GM23338 (cell line): ENCODE data around the gene KSR2. TPM values are rescaled to one million over a fixed set of nuclear protein-coding genes. Genes with fewer than 3 reads are reported as not detected.

Experiments
- ATAC-seq: fragments of 200-7000 bp; cut with Tn5 transposase; 3 replicates; pipeline ENCODE4 v1.9.1; 2020
- DNase-seq: peaks from one replicate; pipeline ENCODE4 v3.0.0-alpha.2; 2015; ENCODE audit warnings: low spot score
- H2AFZ ChIP-seq: fragments of 200-600 bp; sonication (generic); 2 replicates; pipeline ENCODE4 v1.8.0; 2016; ENCODE audit warnings: antibody characterized with exemption, mild to moderate bottlenecking, moderate library complexity
- H3F3A ChIP-seq: fragments of 200-600 bp; sonication (generic); replicated peaks from 2 replicates; pipeline ENCODE4 v1.8.0; 2017; ENCODE audit warnings: antibody characterized with exemption, mixed run types, low read depth
- H3K27ac ChIP-seq: fragments of 200-600 bp; sonication (generic); 2 replicates; pipeline ENCODE4 v1.6.1; 2016; ENCODE audit warnings: low read depth
- H3K27me3 ChIP-seq: fragments of 200-600 bp; sonication (generic); 2 replicates; pipeline ENCODE4 v1.8.0; 2016; ENCODE audit warnings: mild to moderate bottlenecking, mixed run types, moderate library complexity; ENCODE audit not compliant: insufficient read depth
- H3K36me3 ChIP-seq: fragments of 200-600 bp; sonication (generic); 2 replicates; pipeline ENCODE4 v1.8.0; 2016; ENCODE audit warnings: mild to moderate bottlenecking; ENCODE audit not compliant: insufficient read depth
- H3K4me1 ChIP-seq: fragments of 200-600 bp; sonication (generic); 2 replicates; pipeline ENCODE4 v1.8.0; 2016; ENCODE audit warnings: mild to moderate bottlenecking, moderate library complexity; ENCODE audit not compliant: insufficient read depth
- H3K4me2 ChIP-seq: fragments of 200-600 bp; sonication (generic); 2 replicates; pipeline ENCODE4 v1.7.1; 2017; ENCODE audit warnings: mixed run types
- H3K4me3 ChIP-seq: fragments of 200-600 bp; sonication (generic); 2 replicates; pipeline ENCODE4 v1.6.1; 2016; ENCODE audit warnings: mixed run types
- H3K79me2 ChIP-seq: fragments of 200-600 bp; sonication (generic); replicated peaks from 2 replicates; pipeline ENCODE4 v1.8.0; 2017; ENCODE audit warnings: mild to moderate bottlenecking; ENCODE audit not compliant: insufficient read depth
- H3K9me2 ChIP-seq: fragments of 200-600 bp; sonication (generic); 2 replicates; pipeline ENCODE4 v1.8.0; 2017; ENCODE audit not compliant: insufficient read depth
- H4K20me1 ChIP-seq: fragments of 200-600 bp; sonication (generic); replicated peaks from 2 replicates; pipeline ENCODE4 v1.8.0; 2017; ENCODE audit warnings: mild to moderate bottlenecking; ENCODE audit not compliant: insufficient read depth
- H3K27ac Mint-ChIP-seq: 2 replicates; pipeline ENCODE4 v1.8.0; 2020; ENCODE audit warnings: inconsistent platforms, mild to moderate bottlenecking, moderate library complexity, mixed read lengths
- H3K27me3 Mint-ChIP-seq: 3 replicates; pipeline ENCODE4 v1.8.0; 2022; ENCODE audit warnings: low read depth, mild to moderate bottlenecking, moderate library complexity, mixed read lengths, inconsistent platforms; ENCODE audit not compliant: insufficient read depth, poor library complexity
- H3K36me3 Mint-ChIP-seq: 3 replicates; pipeline ENCODE4 v1.8.0; 2021; ENCODE audit warnings: low read depth, mild to moderate bottlenecking, inconsistent platforms, moderate library complexity, mixed read lengths
- H3K4me1 Mint-ChIP-seq: 3 replicates; pipeline ENCODE4 v1.8.0; 2020; ENCODE audit warnings: mild to moderate bottlenecking, inconsistent platforms, mixed read lengths
- H3K4me3 Mint-ChIP-seq: 3 replicates; pipeline ENCODE4 v1.8.0; 2021; ENCODE audit warnings: moderate library complexity, mild to moderate bottlenecking, inconsistent platforms, mixed read lengths
- H3K9me3 Mint-ChIP-seq: 3 replicates; pipeline ENCODE4 v1.8.0; 2020; ENCODE audit warnings: moderate library complexity, mild to moderate bottlenecking, inconsistent platforms, mixed read lengths
- CREB1 ChIP-seq: fragments of 250-450 bp; sonication (Bioruptor Pico); IDR thresholded peaks from 2 replicates; pipeline ENCODE4 v1.5.0; 2020; ENCODE audit warnings: low read depth, mild to moderate bottlenecking, moderate library complexity
- EZH2 ChIP-seq: fragments of 200-600 bp; sonication (generic); IDR thresholded peaks from one replicate; pipeline ENCODE4 v1.8.0; 2017; ENCODE audit warnings: antibody characterized with exemption, mild to moderate bottlenecking, low read depth; ENCODE audit not compliant: unreplicated experiment
- EZH2phosphoT487 ChIP-seq: fragments of 200-600 bp; sonication (generic); IDR thresholded peaks from one replicate; pipeline ENCODE4 v1.8.1; 2018; ENCODE audit warnings: antibody characterized with exemption; ENCODE audit not compliant: unreplicated experiment
- JUNB ChIP-seq: IDR thresholded peaks from one replicate; pipeline ENCODE4 v1.6.1; 2016; ENCODE audit warnings: antibody characterized with exemption; ENCODE audit not compliant: unreplicated experiment
- NANOG ChIP-seq: IDR thresholded peaks from 2 replicates; pipeline ENCODE4 v1.6.1; 2016; ENCODE audit warnings: antibody characterized with exemption, borderline replicate concordance
- POLR2AphosphoS5 ChIP-seq: IDR thresholded peaks from 2 replicates; pipeline ENCODE4 v1.6.1; 2016; ENCODE audit warnings: antibody characterized with exemption, low read depth
- REST ChIP-seq: IDR thresholded peaks from one replicate; pipeline ENCODE4 v1.6.1; 2018; ENCODE audit warnings: antibody characterized with exemption; ENCODE audit not compliant: unreplicated experiment
- STAT1 ChIP-seq: IDR thresholded peaks from one replicate; pipeline ENCODE4 v1.6.1; 2016; ENCODE audit warnings: antibody characterized with exemption; ENCODE audit not compliant: unreplicated experiment
- ZNF114 ChIP-seq: fragments of 250-450 bp; sonication (Bioruptor Pico); IDR thresholded peaks from 2 replicates; pipeline ENCODE4 v1.5.0; 2020; ENCODE audit warnings: mild to moderate bottlenecking, moderate library complexity
- ZNF331 ChIP-seq: fragments of 250-450 bp; sonication (Bioruptor Pico); IDR thresholded peaks from 2 replicates; pipeline ENCODE4 v1.5.0; 2020; ENCODE audit warnings: low read depth, mild to moderate bottlenecking, moderate library complexity
- polyA plus RNA-seq: library from polyadenylated mRNA; unstranded; fragments of >200 nt; fragmentation: Nextera tagmentation; extraction: Ambion mirVana; gene quantifications from 2 replicates; pipeline ENCODE4 v1.2.1, GENCODE V29; 2016
- total RNA-seq: library from RNA; depleted of rRNA; stranded (reverse); fragments of >200 nt; shearing (Covaris generic); gene quantifications from 2 replicates; pipeline ENCODE4 v1.2.3, GENCODE V29; 2014
- TF ChIP-seq, protein P1 (sequence below): fragments of 250-450 bp; sonication (Bioruptor Pico); IDR thresholded peaks from 2 replicates; pipeline ENCODE4 v1.5.0; 2020; ENCODE audit warnings: mild to moderate bottlenecking, moderate library complexity

Gene KSR2
- total and polyA plus RNA-seq, 2 experiments from 2014 or later, result 1.1 to 2.7 TPM

DNA sequence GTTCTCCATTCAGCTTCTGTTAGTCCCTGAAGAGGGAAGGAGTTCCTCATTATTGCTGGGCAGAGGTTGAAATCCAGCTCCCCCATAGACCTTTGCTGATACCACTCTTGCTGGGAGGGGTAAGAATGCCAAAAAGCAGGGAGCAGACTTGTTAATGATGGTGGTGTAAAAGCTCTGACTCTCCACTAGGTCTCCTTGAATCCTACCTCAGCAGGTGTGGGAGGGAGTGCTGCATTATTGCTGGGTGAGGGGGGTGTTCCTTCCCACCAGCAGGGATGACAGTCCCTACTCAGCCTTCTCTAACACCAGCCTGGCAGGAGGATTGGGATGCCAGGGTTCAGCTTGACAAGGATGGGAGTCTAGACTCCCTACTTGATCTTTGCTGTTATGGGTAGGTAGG is 421.6 kb downstream of the KSR2 start (continued):
- TF ChIP-seq REST, result no peak

DNA sequence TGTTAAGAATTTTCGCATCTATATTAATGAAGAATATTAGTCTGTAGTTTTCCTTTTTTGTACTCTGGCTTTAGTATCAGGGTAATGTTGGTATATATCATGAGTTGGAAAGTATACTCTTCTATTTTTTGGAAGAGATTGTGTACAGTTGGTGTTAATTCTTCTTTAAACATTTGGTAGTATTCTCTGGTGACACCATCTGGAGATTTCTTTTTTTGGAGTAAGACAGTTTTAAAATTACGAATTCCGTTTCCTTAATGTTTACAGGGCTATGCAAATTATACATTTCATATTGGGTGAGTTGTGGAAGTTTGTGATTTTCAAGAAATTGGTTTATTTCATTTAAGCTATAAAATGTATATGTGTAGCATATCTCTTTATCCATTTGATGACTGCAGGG is 423.6 kb downstream of the KSR2 start:
- Histone ChIP-seq H3K9me2 (no peaks in the 10 kb centered on the region), H3K79me2 (no peaks in the 10 kb centered on the region), H3K36me3 (no peaks in the 10 kb centered on the region), H3K4me1 (no peaks in the 10 kb centered on the region), H3K27ac (no peak overlapping the region), H4K20me1 (no peaks in the 10 kb centered on the region), H3K4me2 (no peak overlapping the region), H3K4me3 (no peak overlapping the region), H3K27me3 (no peaks in the 10 kb centered on the region), H2AFZ (no peak overlapping the region), H3F3A (no peaks in the 10 kb centered on the region)
- H3K36me3 Mint-ChIP-seq, result no peaks in the 10 kb centered on the region
- no peak for DNase-seq
- H3K4me1 Mint-ChIP-seq, result no peaks in the 10 kb centered on the region
- no peak for ATAC-seq
- no peaks in the 10 kb centered on the region for H3K27me3 Mint-ChIP-seq
- no peak overlapping the region for H3K4me3 Mint-ChIP-seq
- no peak overlapping the region for H3K27ac Mint-ChIP-seq
- H3K9me3 Mint-ChIP-seq, result peaks cover 5% of the 10 kb centered on the region; the same call in 1 of the 3 replicates
- no peak for TF ChIP-seq EZH2
- TF ChIP-seq STAT1, result no peak
- no peak for TF ChIP-seq CREB1 (CRISPR knock-in tag)
- TF ChIP-seq JUNB, result no peak
- no peak for TF ChIP-seq EZH2phosphoT487
- TF ChIP-seq POLR2AphosphoS5, result no peak
- no peak for TF ChIP-seq ZNF114
- TF ChIP-seq ZNF331 (CRISPR knock-in tag), result no peak
- TF ChIP-seq REST, result no peak
- TF ChIP-seq NANOG, result no peak
- TF ChIP-seq, protein P1, sequence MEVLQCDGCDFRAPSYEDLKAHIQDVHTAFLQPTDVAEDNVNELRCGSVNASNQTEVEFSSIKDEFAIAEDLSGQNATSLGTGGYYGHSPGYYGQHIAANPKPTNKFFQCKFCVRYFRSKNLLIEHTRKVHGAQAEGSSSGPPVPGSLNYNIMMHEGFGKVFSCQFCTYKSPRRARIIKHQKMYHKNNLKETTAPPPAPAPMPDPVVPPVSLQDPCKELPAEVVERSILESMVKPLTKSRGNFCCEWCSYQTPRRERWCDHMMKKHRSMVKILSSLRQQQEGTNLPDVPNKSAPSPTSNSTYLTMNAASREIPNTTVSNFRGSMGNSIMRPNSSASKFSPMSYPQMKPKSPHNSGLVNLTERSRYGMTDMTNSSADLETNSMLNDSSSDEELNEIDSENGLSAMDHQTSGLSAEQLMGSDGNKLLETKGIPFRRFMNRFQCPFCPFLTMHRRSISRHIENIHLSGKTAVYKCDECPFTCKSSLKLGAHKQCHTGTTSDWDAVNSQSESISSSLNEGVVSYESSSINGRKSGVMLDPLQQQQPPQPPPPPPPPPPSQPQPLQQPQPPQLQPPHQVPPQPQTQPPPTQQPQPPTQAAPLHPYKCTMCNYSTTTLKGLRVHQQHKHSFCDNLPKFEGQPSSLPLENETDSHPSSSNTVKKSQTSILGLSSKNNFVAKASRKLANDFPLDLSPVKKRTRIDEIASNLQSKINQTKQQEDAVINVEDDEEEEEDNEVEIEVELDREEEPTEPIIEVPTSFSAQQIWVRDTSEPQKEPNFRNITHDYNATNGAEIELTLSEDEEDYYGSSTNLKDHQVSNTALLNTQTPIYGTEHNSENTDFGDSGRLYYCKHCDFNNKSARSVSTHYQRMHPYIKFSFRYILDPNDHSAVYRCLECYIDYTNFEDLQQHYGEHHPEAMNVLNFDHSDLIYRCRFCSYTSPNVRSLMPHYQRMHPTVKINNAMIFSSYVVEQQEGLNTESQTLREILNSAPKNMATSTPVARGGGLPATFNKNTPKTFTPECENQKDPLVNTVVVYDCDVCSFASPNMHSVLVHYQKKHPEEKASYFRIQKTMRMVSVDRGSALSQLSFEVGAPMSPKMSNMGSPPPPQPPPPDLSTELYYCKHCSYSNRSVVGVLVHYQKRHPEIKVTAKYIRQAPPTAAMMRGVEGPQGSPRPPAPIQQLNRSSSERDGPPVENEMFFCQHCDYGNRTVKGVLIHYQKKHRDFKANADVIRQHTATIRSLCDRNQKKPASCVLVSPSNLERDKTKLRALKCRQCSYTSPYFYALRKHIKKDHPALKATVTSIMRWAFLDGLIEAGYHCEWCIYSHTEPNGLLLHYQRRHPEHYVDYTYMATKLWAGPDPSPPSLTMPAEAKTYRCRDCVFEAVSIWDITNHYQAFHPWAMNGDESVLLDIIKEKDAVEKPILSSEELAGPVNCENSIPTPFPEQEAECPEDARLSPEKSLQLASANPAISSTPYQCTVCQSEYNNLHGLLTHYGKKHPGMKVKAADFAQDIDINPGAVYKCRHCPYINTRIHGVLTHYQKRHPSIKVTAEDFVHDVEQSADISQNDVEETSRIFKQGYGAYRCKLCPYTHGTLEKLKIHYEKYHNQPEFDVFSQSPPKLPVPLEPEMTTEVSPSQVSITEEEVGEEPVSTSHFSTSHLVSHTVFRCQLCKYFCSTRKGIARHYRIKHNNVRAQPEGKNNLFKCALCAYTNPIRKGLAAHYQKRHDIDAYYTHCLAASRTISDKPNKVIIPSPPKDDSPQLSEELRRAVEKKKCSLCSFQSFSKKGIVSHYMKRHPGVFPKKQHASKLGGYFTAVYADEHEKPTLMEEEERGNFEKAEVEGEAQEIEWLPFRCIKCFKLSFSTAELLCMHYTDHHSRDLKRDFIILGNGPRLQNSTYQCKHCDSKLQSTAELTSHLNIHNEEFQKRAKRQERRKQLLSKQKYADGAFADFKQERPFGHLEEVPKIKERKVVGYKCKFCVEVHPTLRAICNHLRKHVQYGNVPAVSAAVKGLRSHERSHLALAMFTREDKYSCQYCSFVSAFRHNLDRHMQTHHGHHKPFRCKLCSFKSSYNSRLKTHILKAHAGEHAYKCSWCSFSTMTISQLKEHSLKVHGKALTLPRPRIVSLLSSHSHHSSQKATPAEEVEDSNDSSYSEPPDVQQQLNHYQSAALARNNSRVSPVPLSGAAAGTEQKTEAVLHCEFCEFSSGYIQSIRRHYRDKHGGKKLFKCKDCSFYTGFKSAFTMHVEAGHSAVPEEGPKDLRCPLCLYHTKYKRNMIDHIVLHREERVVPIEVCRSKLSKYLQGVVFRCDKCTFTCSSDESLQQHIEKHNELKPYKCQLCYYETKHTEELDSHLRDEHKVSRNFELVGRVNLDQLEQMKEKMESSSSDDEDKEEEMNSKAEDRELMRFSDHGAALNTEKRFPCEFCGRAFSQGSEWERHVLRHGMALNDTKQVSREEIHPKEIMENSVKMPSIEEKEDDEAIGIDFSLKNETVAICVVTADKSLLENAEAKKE, result no peak
